Left ventricle myocardium inferior (tissue), 1 donor: ENCODE data around the gene HS6ST2. TPM values are rescaled to one million over a fixed set of nuclear protein-coding genes. Genes with fewer than 3 reads are reported as not detected.

Experiments used
- DNase-seq: peaks from one replicate; pipeline ENCODE4 v3.0.0-alpha.2; 2020
- H3K27ac ChIP-seq: fragments of 200-600 bp; replicated peaks from 2 replicates; pipeline ENCODE4 v1.8.0; 2021
- H3K27me3 ChIP-seq: fragments of 200-600 bp; 2 replicates; pipeline ENCODE4 v1.8.0; 2021; ENCODE audit warnings: low read depth
- H3K36me3 ChIP-seq: fragments of 200-600 bp; 2 replicates; pipeline ENCODE4 v1.8.0; 2021
- H3K4me1 ChIP-seq: fragments of 200-600 bp; 2 replicates; pipeline ENCODE4 v1.8.0; 2021
- H3K4me3 ChIP-seq: fragments of 200-600 bp; 2 replicates; pipeline ENCODE4 v1.8.0; 2021; ENCODE audit warnings: mild to moderate bottlenecking, moderate library complexity
- H3K9me3 ChIP-seq: fragments of 200-600 bp; replicated peaks from 2 replicates; pipeline ENCODE4 v1.8.0; 2021
- CTCF ChIP-seq: fragments of 200-600 bp; IDR thresholded peaks from 2 replicates; pipeline ENCODE4 v1.8.0; 2021; ENCODE audit warnings: antibody characterized with exemption, mild to moderate bottlenecking, borderline replicate concordance
- intact Hi-C: fragments of 100-400 bp; cut with micrococcal nuclease; formaldehyde crosslinking; loops from one replicate; pipeline ENCODE4 v1.11.0; 2022
- total RNA-seq: library from RNA; stranded (reverse); fragmentation: NEBNext Ultra II Directional; extraction: Animal tissue kit (Norgen Biotek cat#: 25700); gene quantifications from one replicate; pipeline ENCODE4 v1.2.1, GENCODE V29; 2021
- donor health status: DM: no; HTN: yes; CAD: no; lungs with severe emphysema.

Gene HS6ST2
- total RNA-seq, 1 donor from 2014 or later = 0.19 TPM

- H3K27me3 ChIP-seq = no peaks in the 10 kb centered on the region
- DNase-seq = no peak
- H3K4me1 ChIP-seq = no peaks in the 10 kb centered on the region
- H3K36me3 ChIP-seq = no peaks in the 10 kb centered on the region
- no peaks in the 10 kb centered on the region for H3K9me3 ChIP-seq
- intact Hi-C loops = no loop called here
- no peak overlapping the region for H3K4me3 ChIP-seq
- no peak for TF ChIP-seq CTCF
- H3K27ac ChIP-seq = no peak overlapping the region
Observed at GRCh38 chrX:132758759-132759158, 199.7 kb downstream of the HS6ST2 start.

- no peak overlapping the region for H3K27ac ChIP-seq
- H3K4me3 ChIP-seq = no peak overlapping the region
- TF ChIP-seq CTCF = no peak
- intact Hi-C loops = no loop called here
- no peaks in the 10 kb centered on the region for H3K9me3 ChIP-seq
- no peaks in the 10 kb centered on the region for H3K27me3 ChIP-seq
- no peaks in the 10 kb centered on the region for H3K4me1 ChIP-seq
- no peaks in the 10 kb centered on the region for H3K36me3 ChIP-seq
- no peak for DNase-seq
Observed at GRCh38 chrX:132757066-132757623, 201.3 kb downstream of the HS6ST2 start.

GRCh38 chrX:132756439-132756838, 202.0 kb downstream of the HS6ST2 start:
- Histone ChIP-seq H3K27ac (no peak overlapping the region), H3K9me3 (no peaks in the 10 kb centered on the region), H3K4me3 (no peak overlapping the region), H3K36me3 (no peaks in the 10 kb centered on the region), H3K27me3 (no peaks in the 10 kb centered on the region), H3K4me1 (no peaks in the 10 kb centered on the region)
- intact Hi-C loops = no loop called here
- TF ChIP-seq CTCF = no peak
- no peak for DNase-seq

- no peak overlapping the region for H3K27ac ChIP-seq
- no peak for TF ChIP-seq CTCF
- no peaks in the 10 kb centered on the region for H3K4me1 ChIP-seq
- H3K36me3 ChIP-seq = no peaks in the 10 kb centered on the region
- H3K4me3 ChIP-seq = no peak overlapping the region
- H3K27me3 ChIP-seq = no peaks in the 10 kb centered on the region
- H3K9me3 ChIP-seq = no peaks in the 10 kb centered on the region
- no peak for DNase-seq
- intact Hi-C loops = no loop called here
Observed at GRCh38 chrX:132751063-132751690, 207.3 kb downstream of the HS6ST2 start.

- intact Hi-C loops = no loop called here
- Histone ChIP-seq H3K27me3 (no peaks in the 10 kb centered on the region), H3K4me3 (no peak overlapping the region), H3K27ac (no peak overlapping the region), H3K4me1 (no peaks in the 10 kb centered on the region), H3K9me3 (no peaks in the 10 kb centered on the region), H3K36me3 (no peaks in the 10 kb centered on the region)
- DNase-seq = no peak
- no peak for TF ChIP-seq CTCF
Observed at GRCh38 chrX:132750331-132751062, 207.9 kb downstream of the HS6ST2 start.
